Fibroblast of the aortic adventitia (primary cell): ENCODE data around the gene TMEM91. TPM values are rescaled to one million over a fixed set of nuclear protein-coding genes. Genes with fewer than 3 reads are reported as not detected.

Experiments used
- DNase-seq: peaks from one replicate; pipeline ENCODE4 v3.0.0-alpha.2; 2010; ENCODE audit warnings: low read depth
- H3K4me3 ChIP-seq: 2 replicates; pipeline ENCODE4 v1.5.1; 2011; ENCODE audit warnings: low read depth, mild to moderate bottlenecking, control low read depth, low read length, moderate library complexity
- CTCF ChIP-seq: IDR thresholded peaks from 2 replicates; pipeline ENCODE4 v1.5.1; 2011; ENCODE audit warnings: mild to moderate bottlenecking, low read length, control low read depth, inconsistent platforms; ENCODE audit not compliant: insufficient read depth
- total RNA-seq: library from RNA; depleted of rRNA; stranded (reverse); fragments of >200 nt; gene quantifications from 2 replicates; pipeline ENCODE4 v1.2.3, GENCODE V29; 2012; ENCODE audit warnings: low replicate concordance

TMEM91 gene
- total RNA-seq, result 4.7 and 5.6 TPM in 2 replicates

GRCh38 chr19:41376241-41376997, at the start of gene TMEM91:
Gene TMEM91, plus strand, starts transcription at chr19:41376533. Its CDS starts 1,777 bp downstream, at chr19:41378310.
- peak; percentile 26 for DNase-seq
- H3K4me3 ChIP-seq, result peak within 1 kb of the TSS; percentile 66
- no peak for TF ChIP-seq CTCF

DNA sequence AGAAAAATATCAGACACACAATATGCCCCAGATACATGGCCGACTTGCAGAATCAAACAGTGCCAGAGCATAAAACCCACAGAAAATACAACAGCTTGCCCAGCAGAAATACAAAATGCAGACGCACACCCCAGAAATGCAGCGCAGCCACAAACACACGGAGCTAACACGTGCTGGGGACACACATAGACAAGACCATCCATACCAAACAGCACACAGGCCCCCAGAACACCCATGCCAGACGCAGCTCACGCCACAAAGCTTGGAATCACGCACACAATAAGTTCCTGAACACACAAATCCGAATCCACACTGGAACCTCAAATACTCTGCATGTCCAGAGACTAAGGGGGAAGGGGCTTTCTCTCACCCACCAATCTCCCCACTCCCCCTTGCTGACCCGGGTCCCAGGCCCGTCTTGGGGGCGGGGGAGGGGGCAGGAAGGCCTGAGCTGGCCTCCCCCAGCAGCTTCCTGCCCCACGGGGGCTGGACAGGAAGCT, 49.2 kb upstream of the TMEM91 start:
- no peak for DNase-seq
- TF ChIP-seq CTCF, result no peak
- no peak overlapping the region for H3K4me3 ChIP-seq

- no peak for DNase-seq
- no peak overlapping the region for H3K4me3 ChIP-seq
- no peak for TF ChIP-seq CTCF
These were observed 48.7 kb upstream of the TMEM91 start for GRCh38 chr19:41327576-41328156.

- DNase-seq, result no peak
- H3K4me3 ChIP-seq, result no peak overlapping the region
- TF ChIP-seq CTCF, result no peak
These were observed 48.0 kb upstream of the TMEM91 start for GRCh38 chr19:41328157-41328841.

DNA sequence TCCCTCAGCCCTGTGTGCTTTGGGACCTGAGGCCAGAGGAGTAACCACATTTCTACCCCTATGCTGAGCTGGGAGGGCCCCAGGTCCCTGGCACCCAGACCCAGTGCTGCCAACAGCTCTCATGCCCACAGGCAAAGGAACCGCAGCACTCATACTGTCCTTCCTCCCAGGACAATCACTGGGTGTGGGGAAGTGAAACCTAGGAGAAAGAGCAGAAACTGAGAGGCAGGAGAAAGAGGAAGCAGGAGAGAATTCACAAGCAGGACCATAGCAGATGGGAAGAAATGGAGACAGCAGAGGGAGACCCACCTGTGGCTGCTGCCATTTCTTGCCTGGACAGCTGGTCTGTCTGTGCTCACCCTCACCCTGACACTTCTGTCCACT, 47.5 kb upstream of the TMEM91 start:
- no peak for TF ChIP-seq CTCF
- no peak overlapping the region for H3K4me3 ChIP-seq
- DNase-seq, result no peak

- DNase-seq, result no peak
- H3K4me3 ChIP-seq, result no peak overlapping the region
- TF ChIP-seq CTCF, result no peak
These were observed 45.9 kb upstream of the TMEM91 start for GRCh38 chr19:41330481-41330880.
